Superior temporal gyrus (tissue), 1 donor: ENCODE data around the gene NRG3.
A peak's percentile ranks its signal among the peaks of the same experiment; 100 is the strongest.

ENCODE experiments used
- DNase-seq: peaks from one replicate; pipeline ENCODE4 v3.0.0-alpha.2; 2016; ENCODE audit errors: extremely low spot score

NRG3 gene

DNA sequence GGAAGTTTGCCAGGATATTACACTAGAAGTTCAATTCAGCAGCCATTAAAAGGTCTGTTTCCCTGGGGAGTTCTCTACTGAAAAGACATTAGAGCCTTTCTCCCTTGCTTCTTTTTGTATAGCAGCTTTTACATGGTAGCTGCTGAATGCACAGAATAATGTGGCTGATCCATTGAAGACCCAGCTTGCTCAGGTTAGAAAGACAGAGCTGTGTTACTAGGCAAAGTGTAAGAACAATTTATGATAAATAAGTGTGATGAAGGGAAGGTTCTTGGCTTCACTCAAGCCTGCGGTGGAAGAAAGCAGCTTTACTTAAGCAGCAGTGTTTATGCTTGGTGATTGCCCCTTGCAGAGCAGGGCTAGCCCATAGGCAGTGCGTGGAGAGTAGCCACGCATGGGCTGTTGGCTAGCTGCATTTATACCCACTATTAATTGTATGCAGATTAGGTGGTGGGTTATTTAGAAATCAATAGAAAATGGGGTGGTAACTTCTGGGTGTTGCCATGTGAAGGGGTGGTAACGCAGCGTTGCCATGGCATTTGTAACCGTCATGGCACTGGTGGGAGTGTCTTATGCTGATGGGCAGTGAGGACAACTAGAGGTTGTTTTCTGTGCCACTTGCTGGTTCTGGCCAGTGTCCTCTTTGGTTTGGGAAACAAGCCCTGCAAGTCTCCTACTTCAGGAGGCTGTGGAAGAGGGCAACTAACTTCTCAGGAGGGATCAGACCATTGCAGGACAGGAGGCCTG is 942.9 kb downstream of the NRG3 start:
- DNase-seq = no peak

DNA sequence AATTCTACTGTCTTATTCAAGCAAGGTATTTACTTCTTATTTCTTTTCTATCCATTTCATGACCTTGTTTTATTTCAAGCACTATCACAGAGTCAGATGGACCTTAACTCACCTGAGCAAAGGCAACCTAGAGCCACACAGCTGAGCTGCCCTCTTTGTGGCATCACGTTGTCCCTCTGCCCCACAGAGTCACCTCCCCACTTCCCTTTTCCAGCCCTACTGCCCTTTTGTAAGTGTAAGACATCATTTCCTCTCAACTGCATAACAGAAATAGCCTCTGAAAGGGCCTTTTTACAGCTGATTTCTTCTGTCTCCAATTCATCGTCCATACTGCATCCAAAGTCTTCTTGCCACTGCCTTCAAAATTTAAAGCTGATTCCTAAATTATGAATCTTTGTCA is 946.0 kb downstream of the NRG3 start:
- DNase-seq = no peak

DNA sequence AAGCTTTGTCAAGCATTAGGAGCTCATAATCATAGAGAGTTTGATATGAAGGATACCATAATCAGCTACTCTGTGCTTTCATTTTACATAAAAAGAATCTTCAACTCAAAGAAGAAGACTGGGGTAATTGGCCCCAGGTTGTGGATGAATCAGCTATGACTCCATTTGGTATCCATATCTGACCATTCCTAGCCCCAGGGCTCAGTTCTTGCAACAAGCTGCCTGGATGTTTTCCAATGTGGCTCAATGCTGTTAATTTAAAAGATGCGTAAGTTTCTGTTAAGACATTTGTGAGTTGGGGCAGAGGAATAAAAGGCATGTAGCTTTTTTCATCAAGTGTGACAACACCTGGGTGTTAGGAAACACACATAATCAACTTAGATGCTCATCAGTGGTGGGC is 951.1 kb downstream of the NRG3 start:
- no peak for DNase-seq

DNA sequence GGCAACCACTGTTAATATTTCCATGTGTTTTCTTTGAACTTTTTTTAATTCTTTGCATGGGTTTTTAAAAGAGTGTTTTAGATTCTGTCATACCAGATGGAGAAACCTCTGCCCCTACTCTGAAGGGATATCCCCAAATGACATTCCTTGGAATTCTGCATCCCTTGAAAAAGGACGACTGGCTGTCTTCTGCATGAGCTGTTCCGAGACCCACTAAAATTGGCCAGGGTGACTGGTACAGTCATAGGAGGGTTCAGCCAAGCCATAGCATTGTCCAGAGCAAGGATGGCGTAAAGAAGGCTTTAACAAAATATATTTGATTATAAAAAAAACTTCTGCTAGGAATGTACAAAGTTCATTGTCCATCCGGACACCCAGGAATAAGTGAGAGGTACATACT is 952.9 kb downstream of the NRG3 start:
- DNase-seq = no peak

DNA sequence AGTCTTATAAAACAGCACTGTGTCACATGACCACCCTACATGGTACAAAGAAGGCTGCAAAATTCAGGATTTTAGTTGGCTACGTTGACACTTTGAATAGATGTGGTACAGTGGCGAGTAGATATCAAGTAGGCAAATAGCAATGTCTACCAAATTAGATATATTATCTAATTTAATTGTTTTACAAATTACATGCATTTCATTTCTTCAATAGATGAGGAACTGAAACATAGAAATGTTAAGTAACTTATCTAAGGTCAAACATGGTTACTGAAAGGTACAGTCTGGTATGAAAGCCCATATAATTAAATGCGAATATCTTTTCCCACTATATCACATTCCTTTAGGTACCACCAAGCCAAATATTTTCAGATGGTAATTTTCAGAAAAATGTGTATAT is 972.2 kb downstream of the NRG3 start:
- DNase-seq = no peak

DNA sequence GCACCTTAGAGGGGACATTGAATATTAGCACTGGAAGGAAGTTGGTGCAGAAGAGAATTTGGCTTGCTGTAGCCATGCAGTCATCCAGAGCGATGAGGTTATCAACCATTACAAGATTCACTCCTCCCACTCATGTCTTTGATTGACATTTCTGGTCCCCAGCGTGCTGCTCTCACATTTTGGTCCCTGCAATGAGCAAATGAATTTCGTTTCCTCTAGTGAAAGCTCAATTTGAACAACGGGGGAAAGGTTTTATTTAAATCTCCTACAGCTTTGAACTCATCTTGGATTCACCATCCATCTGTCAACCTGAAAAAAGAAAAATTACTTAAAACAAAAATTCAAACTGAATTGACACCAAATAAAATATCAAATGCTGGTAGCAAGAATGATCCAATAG is 975.2 kb downstream of the NRG3 start:
- DNase-seq = no peak

DNA sequence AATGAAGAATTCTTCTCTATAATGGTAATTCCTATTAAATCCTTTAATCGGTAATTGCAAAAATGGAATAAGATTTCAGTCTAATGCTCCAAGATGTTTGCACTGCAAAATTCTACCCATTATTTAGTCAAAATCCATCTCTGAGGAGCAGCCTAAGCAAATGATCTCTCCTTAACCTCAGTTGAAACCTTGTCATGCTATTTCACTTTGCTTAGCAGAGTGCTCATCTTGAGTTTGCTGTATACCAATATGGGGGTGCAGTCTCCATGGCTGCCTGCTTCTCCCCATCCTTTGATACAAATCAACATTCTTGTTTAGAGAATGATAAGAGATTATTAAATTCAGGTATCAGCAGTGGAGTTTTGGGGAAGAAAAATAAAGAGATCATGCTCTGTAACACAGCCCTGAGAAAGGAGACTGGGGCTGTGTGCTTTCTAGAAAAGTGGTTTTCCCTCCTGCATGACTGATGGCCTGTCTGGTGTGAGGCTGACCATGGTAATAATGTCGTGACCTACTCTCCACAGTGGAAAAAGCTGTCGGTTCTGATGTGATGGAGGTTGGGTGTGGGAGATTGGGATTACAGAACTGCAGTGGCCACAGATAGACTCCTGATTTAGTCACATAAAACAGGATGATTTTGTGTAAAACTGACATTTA is 982.1 kb downstream of the NRG3 start:
- no peak for DNase-seq

DNA sequence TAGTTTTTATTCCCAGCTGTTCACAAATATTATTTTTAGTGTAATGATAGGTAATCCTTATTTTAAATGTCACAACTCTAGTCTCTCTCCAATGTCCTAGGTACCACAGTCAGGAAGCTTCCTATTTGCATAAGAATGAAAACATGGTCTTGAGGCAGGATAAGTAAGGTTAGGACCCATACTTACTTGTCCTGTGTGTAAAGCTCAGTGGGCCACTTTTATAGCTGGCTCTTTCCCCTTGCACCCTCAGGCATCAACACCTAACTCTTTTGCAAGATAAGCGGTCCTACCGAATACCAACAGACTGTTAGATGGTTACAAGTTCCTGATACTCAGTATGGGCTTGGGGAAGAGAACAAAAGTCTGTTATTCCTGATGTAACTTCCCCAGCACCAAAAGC is 986.9 kb downstream of the NRG3 start:
- no peak for DNase-seq

DNA sequence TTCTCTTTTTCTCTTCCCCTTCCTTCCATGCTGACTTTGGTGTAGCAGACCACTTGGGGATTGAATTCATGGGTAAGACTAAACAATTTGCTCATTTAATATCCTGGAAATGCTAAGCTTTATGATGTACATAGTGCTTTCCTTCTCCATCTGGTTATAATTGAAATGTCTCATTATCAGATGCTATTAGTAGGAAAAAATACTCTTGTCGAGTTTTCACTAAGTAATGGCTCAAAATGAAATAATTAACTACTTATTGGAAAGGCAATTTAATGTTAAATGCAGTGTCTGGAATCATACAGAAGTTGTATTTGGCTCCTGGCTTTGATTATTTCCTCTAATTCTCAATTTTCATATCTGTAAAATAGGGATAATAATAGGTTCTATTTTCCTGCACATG is 990.4 kb downstream of the NRG3 start:
- no peak for DNase-seq

DNA sequence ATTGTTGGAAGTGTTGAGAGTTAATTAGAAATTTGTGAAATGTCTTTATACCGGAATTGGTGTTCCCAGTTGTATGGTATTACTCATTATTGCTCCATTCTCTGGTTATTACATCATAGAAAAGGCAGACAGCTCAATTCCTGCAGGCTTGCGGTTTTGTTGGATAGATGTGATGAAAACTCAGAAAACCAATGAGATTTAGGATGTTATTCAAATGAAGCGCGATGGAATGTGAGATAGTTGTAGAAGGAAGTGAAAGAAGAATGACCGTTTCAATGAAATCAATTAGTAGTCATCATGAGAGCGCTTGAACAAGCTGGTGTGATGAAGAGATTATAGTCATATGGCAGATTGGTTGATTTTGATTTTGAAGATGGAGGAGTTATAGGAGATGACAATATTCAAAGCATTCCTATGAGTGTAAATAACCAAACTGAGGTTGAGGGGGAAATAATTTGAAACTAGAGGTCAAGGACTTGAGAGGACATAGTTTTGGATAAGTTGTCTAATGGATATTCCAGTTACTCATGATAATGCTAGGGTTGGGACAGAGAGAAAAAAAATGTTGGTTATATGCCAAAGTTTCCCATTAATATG is 991.5 kb downstream of the NRG3 start:
- DNase-seq = no peak

DNA sequence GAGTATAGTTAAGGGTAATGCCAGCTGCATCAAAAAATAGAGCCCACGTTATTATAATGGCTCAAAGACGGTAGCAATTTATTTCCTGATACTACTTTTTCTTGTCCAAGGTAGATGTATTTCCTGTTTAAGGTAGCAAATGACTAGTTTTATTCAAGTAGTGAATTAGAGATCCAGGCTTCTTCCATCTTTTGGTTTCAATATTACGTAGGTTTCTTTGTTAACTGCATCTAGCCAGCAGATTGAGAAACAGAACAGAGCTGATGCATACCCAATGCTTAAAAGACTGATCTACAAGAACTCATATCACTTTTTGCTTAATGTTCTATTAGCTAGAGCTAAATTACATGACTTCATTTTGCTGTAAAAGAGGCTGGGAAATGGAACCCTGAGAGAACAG is 992.1 kb downstream of the NRG3 start:
- no peak for DNase-seq

DNA sequence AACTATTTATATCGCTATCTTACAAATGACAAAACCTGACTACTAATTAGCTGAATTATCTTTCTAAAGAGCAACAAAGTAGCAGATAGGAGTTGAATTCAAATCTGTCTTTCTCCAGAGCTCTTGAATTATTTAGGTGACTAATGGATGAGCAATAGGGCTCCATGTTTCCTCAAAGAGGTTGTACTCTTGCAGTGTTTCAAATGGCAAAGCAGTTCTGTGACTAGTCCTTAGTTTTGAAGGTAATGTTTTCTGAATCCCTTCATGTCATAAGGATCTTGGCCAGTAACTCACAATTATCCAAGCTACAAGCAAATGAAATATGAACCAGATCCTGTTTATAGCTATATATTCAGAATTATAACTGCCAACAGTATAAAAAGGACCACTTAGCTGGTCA is 999.7 kb downstream of the NRG3 start:
- no peak for DNase-seq

DNA sequence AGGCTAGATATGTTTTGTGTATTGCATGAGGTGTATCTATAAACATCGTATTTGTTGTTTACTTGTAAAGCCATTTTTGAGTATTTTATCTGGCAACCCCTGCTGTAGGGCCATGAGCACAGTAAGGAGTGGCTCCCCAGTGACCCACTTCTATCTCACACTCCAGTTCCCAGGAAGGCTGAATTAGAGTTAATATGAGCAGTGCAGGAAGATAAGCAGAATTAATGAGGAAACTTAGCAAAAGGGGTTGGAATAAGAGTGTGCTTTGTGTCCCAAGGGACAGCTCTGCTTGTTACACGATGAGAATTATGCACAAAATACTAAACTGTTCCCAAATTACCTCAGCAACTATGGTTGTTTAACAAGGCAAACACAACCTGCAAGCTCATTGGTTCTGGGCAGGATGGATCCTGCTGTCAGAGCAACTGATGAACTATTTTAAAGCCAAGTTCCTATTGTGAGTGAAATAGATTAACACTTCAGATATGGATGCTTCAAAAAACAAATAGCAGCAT is 1005.8 kb downstream of the NRG3 start:
- DNase-seq = no peak

DNA sequence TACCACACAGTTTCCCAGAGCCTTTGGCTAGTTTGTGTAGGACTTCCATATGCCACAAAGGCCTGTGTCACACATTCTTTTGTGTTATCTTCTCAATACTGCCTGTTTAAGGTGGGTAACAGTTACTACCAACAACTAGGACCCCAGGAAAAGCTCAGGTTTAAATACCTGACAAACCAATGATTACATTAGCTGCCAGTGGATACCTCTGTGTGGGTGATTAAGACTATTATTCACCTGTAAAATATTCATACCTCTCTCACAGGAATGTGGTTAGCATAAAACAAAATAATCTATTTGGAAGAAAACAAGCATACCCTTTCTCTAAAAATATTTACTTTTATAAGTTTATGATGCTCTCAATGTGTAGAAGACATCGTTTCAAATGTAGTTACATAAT is 1007.7 kb downstream of the NRG3 start:
- no peak for DNase-seq

DNA sequence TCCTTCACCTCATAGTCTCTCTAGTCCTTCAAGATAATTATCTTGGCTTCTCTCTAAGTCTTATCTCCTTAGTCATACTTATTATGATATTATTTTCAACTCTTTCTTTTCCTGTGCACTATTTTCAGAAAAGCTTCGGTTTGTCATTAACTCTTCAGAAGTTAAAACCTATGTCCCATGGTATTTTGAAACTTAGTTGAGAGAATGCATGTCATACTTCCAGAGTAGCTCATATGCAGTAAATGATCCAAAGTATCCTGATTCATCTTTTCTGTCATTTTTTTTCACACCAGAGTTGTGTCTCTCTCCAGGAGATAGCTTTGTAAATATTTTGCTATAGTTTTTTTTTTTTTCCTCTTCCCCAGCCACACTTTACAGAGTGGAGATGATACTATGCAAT is 1008.6 kb downstream of the NRG3 start:
- DNase-seq = no peak

DNA sequence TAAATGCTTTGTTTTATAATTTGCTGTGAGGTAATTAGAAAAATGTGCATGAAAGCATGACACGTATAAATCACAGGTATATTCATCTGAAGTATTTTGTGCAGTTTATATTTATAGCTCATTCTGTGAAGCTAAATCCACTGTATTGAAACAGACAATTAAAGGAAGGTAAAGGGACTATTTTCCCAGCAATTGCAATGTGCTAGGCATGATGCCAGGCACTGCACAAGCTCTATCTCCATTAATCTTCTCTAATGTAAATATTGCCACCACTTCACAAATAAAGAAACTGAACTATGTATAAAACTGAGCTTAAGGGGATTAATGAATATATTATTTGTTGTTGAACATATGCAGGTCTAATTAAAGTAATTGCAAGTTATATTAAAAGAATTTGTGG is 1012.5 kb downstream of the NRG3 start:
- DNase-seq = no peak

DNA sequence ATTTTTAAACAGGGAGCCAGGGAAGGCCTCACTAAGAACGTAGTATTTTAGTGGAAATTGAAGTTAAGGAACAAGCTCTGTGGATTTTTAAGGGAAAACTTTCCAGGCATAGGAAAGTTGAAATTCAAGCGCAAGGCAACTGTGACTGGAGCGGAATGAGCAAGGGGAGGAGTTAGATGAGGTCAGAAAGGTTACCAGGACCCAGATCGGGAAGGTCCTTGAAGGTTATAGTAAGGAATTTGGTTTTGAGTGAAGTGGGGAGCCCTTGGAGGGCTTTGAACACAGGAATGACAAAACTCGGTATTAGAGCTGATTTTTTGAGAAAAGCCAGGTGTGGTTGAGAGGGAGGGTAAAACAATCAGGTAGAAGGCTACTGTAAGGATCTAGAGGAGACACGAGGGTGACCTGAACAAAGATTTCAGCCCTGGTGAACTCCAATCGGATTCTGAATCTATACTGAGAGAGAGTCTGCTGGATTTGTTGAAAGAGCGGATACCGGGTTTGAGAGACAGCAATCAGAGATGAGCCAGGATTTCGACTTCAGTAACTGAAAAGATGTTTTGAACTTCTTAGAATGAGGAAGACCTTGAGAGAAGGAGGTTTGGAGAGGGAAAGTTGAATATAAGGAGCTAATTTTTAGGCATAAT is 1013.9 kb downstream of the NRG3 start:
- DNase-seq = no peak

DNA sequence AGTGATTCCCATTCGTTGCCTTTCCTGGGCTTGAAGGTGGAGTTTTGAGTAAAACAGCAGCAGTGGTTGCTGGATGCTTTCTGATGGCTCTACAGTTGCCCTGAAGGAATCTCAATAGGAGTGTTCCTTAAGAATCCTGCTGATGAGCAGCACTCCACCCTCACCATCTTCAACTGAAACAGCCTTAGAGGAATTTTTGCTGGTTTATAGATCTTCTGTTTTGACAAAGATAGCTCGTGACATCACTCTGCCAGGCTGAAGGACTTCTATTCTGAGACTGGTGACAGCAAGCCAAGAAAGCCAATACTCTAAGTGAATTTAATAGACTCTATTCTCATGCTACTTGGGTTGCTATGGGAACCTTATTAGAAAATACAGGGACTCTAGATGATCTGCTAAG is 1014.7 kb downstream of the NRG3 start:
- DNase-seq = peak; percentile 72

DNA sequence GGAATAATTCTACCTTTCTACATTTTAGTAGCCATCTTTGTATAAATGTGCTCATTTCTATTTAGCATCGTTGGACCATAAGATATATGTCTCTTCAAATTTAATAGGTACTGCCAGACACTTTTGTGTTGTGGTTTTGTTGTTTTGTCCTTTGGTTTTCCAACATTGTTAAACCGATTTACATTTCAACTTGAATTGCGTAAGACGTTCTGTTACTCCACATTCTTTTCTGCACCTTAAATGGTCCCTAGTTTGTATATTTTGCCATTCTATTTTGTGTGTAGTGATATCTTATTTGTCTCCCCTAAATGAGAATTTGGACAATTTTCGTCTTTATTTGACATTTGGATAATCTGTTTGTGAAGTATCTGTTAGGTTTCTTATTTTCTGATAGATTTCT is 1015.6 kb downstream of the NRG3 start:
- DNase-seq = no peak

DNA sequence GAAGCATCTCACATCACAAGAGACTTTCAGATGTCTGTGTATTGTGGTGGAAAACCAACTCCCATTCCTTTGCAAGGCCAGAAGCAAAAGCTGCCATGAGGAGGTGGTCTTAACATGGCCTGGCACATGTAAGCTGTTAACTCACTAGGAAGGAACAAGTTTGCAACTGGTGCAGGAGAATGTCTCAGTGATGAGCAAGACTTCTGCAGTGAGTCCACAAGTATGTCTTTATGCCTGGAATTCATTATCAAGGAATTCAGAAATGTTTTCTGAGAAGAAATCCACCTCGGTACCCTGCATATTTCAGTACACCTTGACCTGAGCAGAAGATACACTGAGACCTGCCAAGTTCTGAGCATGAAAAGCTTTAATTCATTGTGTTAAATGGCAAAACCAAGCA is 1033.1 kb downstream of the NRG3 start:
- no peak for DNase-seq

DNA sequence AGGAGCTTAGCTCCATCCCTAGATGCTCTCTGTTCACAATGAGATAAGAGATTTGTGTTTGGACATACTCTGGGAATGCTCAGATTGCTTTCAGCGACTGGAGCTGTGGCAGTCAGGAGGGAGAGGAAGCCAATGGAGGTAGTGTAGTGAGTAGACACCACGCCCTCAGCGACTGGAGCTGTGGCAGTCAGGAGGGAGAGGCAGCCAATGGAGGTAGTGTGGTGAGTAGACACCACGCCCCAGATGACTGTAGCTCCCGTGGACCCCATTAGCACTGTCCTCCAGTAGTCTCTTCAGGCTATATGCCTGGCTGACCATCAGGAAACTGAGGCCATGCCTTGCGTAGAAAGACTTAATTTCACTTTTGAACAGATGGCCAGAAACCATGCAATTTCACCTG is 1033.8 kb downstream of the NRG3 start:
- no peak for DNase-seq

DNA sequence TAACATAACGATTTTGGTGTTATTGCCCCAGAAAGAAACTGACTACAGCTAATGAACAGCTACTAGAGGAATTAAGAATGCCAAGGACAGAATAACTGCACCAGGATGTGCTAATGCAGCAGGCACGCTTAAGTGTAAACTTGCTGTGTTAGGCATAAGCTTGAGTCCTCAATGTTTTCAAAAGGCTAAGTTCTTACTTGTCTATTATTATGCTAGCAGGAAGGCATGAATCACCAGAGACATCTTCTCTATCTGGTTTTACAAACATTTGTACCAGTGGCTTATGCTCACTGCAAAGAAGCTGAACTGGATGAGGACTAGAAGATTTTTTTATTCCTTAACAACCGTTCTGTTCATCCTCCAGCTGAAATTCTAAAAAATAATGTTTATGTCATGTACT is 1035.3 kb downstream of the NRG3 start:
- DNase-seq = no peak

DNA sequence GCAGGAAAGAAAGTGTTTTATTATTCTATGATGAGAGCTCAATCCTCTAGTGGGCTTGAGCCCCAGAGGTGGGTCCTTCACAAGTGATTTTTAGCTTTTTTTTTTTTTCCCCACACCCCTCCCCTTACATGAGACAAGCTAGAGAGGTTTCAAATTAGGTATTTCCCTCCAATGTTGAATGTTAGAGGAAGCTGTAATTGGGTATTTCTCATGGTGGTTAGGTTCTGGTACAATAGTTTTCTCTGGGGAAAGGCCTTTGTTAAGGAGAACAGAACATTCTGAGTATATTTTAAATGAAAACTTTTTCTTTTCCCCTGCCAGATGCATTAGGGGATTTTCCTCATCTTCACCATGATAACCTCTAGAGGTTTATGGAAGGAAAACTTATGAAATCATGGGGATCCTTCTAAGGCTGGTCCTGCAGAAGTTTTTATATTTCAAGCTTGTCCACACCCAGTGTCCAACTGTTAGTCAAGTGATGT is 1039.7 kb downstream of the NRG3 start:
- DNase-seq = no peak
